HEK293 (cell line): ENCODE measurements around the gene PCDH18.
"Not testable (repeated sequence)": the region's sequence is repeated elsewhere in the genome, so short reads cannot be mapped to it uniquely, and the experiment has no call there.

Experiments used
- CTCF ChIA-PET: fragments of 350-600 bp; formaldehyde crosslinking; extraction: SDS; loops from one replicate; lab custom pipeline; 2021; ENCODE audit warnings: antibody characterized with exemption; lab: Yijun Ruan, JAX
- POLR2A ChIA-PET: fragments of 300-600 bp; formaldehyde crosslinking; extraction: SDS; loops from one replicate; lab custom pipeline; 2020; ENCODE audit warnings: antibody characterized with exemption, inconsistent platforms; lab: Yijun Ruan, JAX
- H3K27ac ChIP-seq: fragments of 200-500 bp; sonication (Bioruptor generic); 2 replicates; pipeline ENCODE4 v1.5.1; 2014; ENCODE audit warnings: low read depth, low read length, control low read depth, inconsistent platforms; ENCODE audit errors: extremely low read depth
- H3K36me3 ChIP-seq, 2 experiments: fragments of 200-500 bp in 1 of 2; sonication (Bioruptor generic) in 1 of 2; 1 replicate in 1 of 2; 2 replicates in 1 of 2; pipeline ENCODE4 v1.5.1; 2014 to 2017; ENCODE audit warnings: inconsistent platforms in 2 of 2, low read length in 2 of 2; ENCODE audit not compliant: control insufficient read depth in 2 of 2, insufficient read depth in 1 of 2
- H3K4me1 ChIP-seq: fragments of 200-500 bp; sonication (Bioruptor generic); 2 replicates; pipeline ENCODE4 v1.5.1; 2014; ENCODE audit warnings: mild to moderate bottlenecking, low read length, inconsistent platforms; ENCODE audit not compliant: control insufficient read depth, insufficient read depth
- H3K4me3 ChIP-seq: 2 replicates; pipeline ENCODE4 v1.5.1; 2011; ENCODE audit warnings: low read depth, mild to moderate bottlenecking, control low read depth, low read length, moderate library complexity
- H3K9me3 ChIP-seq: fragments of 200-500 bp; sonication (Bioruptor generic); 2 replicates; pipeline ENCODE4 v1.5.1; 2014; ENCODE audit warnings: low read depth, low read length, inconsistent platforms; ENCODE audit not compliant: control insufficient read depth, insufficient read depth
- GLIS2 ChIP-seq: fragments of 450-650 bp; formaldehyde crosslinking; IDR thresholded peaks from 2 replicates; pipeline ENCODE4 v1.5.1; 2016; ENCODE audit warnings: missing biosample characterization, missing genetic modification characterization
- KLF10 ChIP-seq: fragments of 450-650 bp; IDR thresholded peaks from 2 replicates; pipeline ENCODE4 v1.5.1; 2018; ENCODE audit warnings: missing biosample characterization, mild to moderate bottlenecking, missing genetic modification characterization
- MEIS1 ChIP-seq: sonication (generic); formaldehyde crosslinking; IDR thresholded peaks from 2 replicates; pipeline ENCODE4 v1.8.1; 2022; ENCODE audit warnings: missing genetic modification reagents, mild to moderate bottlenecking, borderline replicate concordance
- PRDM6 ChIP-seq: fragments of 450-650 bp; formaldehyde crosslinking; IDR thresholded peaks from 2 replicates; pipeline ENCODE4 v1.5.1; 2017; ENCODE audit warnings: missing biosample characterization, missing genetic modification characterization
- ZBTB17 ChIP-seq: fragments of 450-650 bp; formaldehyde crosslinking; IDR thresholded peaks from 2 replicates; pipeline ENCODE4 v1.5.1; 2016; ENCODE audit warnings: missing biosample characterization, missing genetic modification characterization
- ZFP37 ChIP-seq: fragments of 450-650 bp; formaldehyde crosslinking; IDR thresholded peaks from 2 replicates; pipeline ENCODE4 v1.5.1; 2016; ENCODE audit warnings: missing biosample characterization, missing genetic modification characterization
- ZNF133 ChIP-seq: fragments of 450-650 bp; formaldehyde crosslinking; IDR thresholded peaks from 2 replicates; pipeline ENCODE4 v1.5.1; 2016; ENCODE audit warnings: missing biosample characterization, missing genetic modification characterization
- ZNF157 ChIP-seq: fragments of 450-650 bp; formaldehyde crosslinking; IDR thresholded peaks from 2 replicates; pipeline ENCODE4 v1.5.1; 2016; ENCODE audit warnings: missing biosample characterization, missing genetic modification characterization
- ZNF175 ChIP-seq: fragments of 450-650 bp; formaldehyde crosslinking; IDR thresholded peaks from 2 replicates; pipeline ENCODE4 v1.5.1; 2016; ENCODE audit warnings: missing biosample characterization, missing genetic modification characterization
- ZNF23 ChIP-seq: fragments of 450-650 bp; formaldehyde crosslinking; IDR thresholded peaks from 2 replicates; pipeline ENCODE4 v1.5.1; 2016; ENCODE audit warnings: missing biosample characterization, missing genetic modification characterization, borderline replicate concordance
- ZNF248 ChIP-seq: fragments of 450-650 bp; formaldehyde crosslinking; IDR thresholded peaks from 2 replicates; pipeline ENCODE4 v1.5.1; 2017; ENCODE audit warnings: missing biosample characterization, missing genetic modification characterization
- ZNF335 ChIP-seq: fragments of 450-650 bp; formaldehyde crosslinking; conservative IDR thresholded peaks from 2 replicates; pipeline ENCODE4 v1.5.1; 2016; ENCODE audit warnings: missing biosample characterization, missing genetic modification characterization
- ZNF354C ChIP-seq: fragments of 450-650 bp; formaldehyde crosslinking; IDR thresholded peaks from 2 replicates; pipeline ENCODE4 v1.5.1; 2016; ENCODE audit warnings: missing biosample characterization, missing genetic modification characterization, low read depth, borderline replicate concordance
- ZNF488 ChIP-seq: fragments of 450-650 bp; formaldehyde crosslinking; IDR thresholded peaks from 2 replicates; pipeline ENCODE4 v1.5.1; 2016; ENCODE audit warnings: missing biosample characterization, missing genetic modification characterization
- ZNF501 ChIP-seq: fragments of 450-650 bp; formaldehyde crosslinking; IDR thresholded peaks from 2 replicates; pipeline ENCODE4 v1.5.1; 2016; ENCODE audit warnings: missing biosample characterization, missing genetic modification characterization
- ZNF521 ChIP-seq: fragments of 450-650 bp; formaldehyde crosslinking; IDR thresholded peaks from 2 replicates; pipeline ENCODE4 v1.5.1; 2017; ENCODE audit warnings: missing biosample characterization, mild to moderate bottlenecking, missing genetic modification characterization
- ZNF560 ChIP-seq: fragments of 450-650 bp; formaldehyde crosslinking; IDR thresholded peaks from 2 replicates; pipeline ENCODE4 v1.5.1; 2017; ENCODE audit warnings: missing biosample characterization, missing genetic modification characterization, borderline replicate concordance
- ZNF596 ChIP-seq: fragments of 450-650 bp; IDR thresholded peaks from 2 replicates; pipeline ENCODE4 v1.5.0; 2018; ENCODE audit warnings: missing biosample characterization, mild to moderate bottlenecking, missing genetic modification characterization, moderate library complexity
- ZNF600 ChIP-seq: fragments of 450-650 bp; formaldehyde crosslinking; IDR thresholded peaks from 2 replicates; pipeline ENCODE4 v1.5.1; 2016; ENCODE audit warnings: missing biosample characterization, missing genetic modification characterization
- ZNF623 ChIP-seq: fragments of 450-650 bp; formaldehyde crosslinking; IDR thresholded peaks from 2 replicates; pipeline ENCODE4 v1.5.1; 2016; ENCODE audit warnings: missing biosample characterization, missing genetic modification characterization
- ZNF670 ChIP-seq: fragments of 450-650 bp; formaldehyde crosslinking; IDR thresholded peaks from 2 replicates; pipeline ENCODE4 v1.5.1; 2016; ENCODE audit warnings: missing biosample characterization, missing genetic modification characterization, low read depth
- ZNF701 ChIP-seq: fragments of 450-650 bp; formaldehyde crosslinking; IDR thresholded peaks from 2 replicates; pipeline ENCODE4 v1.5.1; 2016; ENCODE audit warnings: missing biosample characterization, missing genetic modification characterization
- TF ChIP-seq, protein P1 (sequence below): fragments of 450-650 bp; formaldehyde crosslinking; IDR thresholded peaks from 2 replicates; pipeline ENCODE4 v1.5.1; 2016; ENCODE audit warnings: missing biosample characterization, missing genetic modification characterization

Gene PCDH18

GRCh38 chr4:137523329-137523728 is 9.0 kb downstream of the PCDH18 start:
- no peak overlapping the region for H3K4me3 ChIP-seq
- TF ChIP-seq ZNF157 (tag by site-specific recombination) (no peak), ZNF596 (tag by site-specific recombination) (no peak), ZNF133 (tag by site-specific recombination) (no peak), KLF10 (tag by site-specific recombination) (no peak), ZNF175 (tag by site-specific recombination) (no peak), ZNF670 (tag by site-specific recombination) (no peak), GLIS2 (tag by site-specific recombination) (no peak), ZNF623 (no peak), ZNF501 (tag by site-specific recombination) (no peak), ZNF354C (tag by site-specific recombination) (no peak), PRDM6 (tag by site-specific recombination) (no peak), ZNF335 (no peak), ZNF248 (tag by site-specific recombination) (no peak), ZNF600 (tag by site-specific recombination) (no peak), ZNF521 (tag by site-specific recombination) (no peak), MEIS1 (CRISPR knock-in tag) (no peak)
- TF ChIP-seq, protein P1, sequence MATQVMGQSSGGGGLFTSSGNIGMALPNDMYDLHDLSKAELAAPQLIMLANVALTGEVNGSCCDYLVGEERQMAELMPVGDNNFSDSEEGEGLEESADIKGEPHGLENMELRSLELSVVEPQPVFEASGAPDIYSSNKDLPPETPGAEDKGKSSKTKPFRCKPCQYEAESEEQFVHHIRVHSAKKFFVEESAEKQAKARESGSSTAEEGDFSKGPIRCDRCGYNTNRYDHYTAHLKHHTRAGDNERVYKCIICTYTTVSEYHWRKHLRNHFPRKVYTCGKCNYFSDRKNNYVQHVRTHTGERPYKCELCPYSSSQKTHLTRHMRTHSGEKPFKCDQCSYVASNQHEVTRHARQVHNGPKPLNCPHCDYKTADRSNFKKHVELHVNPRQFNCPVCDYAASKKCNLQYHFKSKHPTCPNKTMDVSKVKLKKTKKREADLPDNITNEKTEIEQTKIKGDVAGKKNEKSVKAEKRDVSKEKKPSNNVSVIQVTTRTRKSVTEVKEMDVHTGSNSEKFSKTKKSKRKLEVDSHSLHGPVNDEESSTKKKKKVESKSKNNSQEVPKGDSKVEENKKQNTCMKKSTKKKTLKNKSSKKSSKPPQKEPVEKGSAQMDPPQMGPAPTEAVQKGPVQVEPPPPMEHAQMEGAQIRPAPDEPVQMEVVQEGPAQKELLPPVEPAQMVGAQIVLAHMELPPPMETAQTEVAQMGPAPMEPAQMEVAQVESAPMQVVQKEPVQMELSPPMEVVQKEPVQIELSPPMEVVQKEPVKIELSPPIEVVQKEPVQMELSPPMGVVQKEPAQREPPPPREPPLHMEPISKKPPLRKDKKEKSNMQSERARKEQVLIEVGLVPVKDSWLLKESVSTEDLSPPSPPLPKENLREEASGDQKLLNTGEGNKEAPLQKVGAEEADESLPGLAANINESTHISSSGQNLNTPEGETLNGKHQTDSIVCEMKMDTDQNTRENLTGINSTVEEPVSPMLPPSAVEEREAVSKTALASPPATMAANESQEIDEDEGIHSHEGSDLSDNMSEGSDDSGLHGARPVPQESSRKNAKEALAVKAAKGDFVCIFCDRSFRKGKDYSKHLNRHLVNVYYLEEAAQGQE (tag by site-specific recombination), result no peak
- CTCF ChIA-PET, result no interaction called here
- H3K27ac ChIP-seq, result no peak overlapping the region
- no peaks in the 10 kb centered on the region for H3K9me3 ChIP-seq
- POLR2A ChIA-PET, result no interaction called here
- H3K4me1 ChIP-seq, result no peaks in the 10 kb centered on the region
- peaks cover 3 to 23% of the 10 kb centered on the region in 2 experiments; a peak in 2 of 3 replicates for H3K36me3 ChIP-seq

DNA sequence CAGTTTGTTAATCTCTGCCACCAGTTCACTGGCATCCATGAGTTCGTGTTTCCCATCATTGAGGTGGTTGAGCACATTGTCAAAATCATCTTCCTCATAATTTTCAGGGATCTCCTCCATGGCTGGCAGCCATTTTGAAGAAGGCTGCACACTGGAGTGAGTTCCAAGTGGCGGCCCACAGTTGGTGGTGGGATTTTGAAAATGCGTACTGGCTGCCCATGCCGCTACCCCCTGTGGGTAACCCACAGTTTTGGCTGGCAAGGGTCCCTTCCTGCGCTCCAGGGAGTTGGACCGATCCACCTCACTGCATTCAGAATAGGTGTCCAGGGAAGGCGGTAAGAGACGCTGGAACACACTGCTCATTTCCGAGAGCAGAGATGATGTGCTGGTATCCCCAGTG is 11.2 kb downstream of the PCDH18 start:
- H3K4me3 ChIP-seq, result no peak overlapping the region
- CTCF ChIA-PET, result no interaction called here
- TF ChIP-seq ZBTB17 (tag by site-specific recombination) (0 out of 2 replicates have a peak, but pooled peaks have one; percentile 21), ZNF23 (tag by site-specific recombination) (no peak)
- TF ChIP-seq, all 188 proteins: peak for 1
- POLR2A ChIA-PET, result no interaction called here
- Histone ChIP-seq H3K36me3 (peaks cover 0 to 12% of the 10 kb centered on the region in 2 experiments; a peak in 1 of 3 replicates), H3K27ac (no peak overlapping the region), H3K9me3 (no peaks in the 10 kb centered on the region), H3K4me1 (no peaks in the 10 kb centered on the region)

DNA sequence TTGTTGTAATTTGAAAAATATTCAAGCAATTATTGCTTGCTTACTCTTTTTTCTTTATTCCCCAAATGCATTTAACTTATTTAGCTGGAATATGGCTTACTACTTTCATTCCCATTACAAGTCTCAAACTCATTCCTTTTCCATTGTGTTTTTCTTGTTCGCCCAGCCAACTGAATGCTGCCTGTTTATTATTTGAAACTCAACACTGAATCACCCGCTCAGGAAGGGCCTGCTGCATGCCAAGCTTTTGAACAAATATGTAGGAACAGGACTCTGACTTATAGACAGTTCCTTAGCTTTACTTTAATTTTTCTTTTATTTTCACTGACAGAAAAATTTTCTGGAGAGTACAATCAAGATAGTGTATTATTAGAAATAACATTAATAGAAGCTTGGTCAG is 12.9 kb downstream of the PCDH18 start:
- TF ChIP-seq ZNF488 (tag by site-specific recombination) (no peak), ZNF560 (no peak), ZFP37 (tag by site-specific recombination) (no peak), ZNF701 (no peak), ZNF623 (no peak)
- no peaks in the 10 kb centered on the region for H3K4me1 ChIP-seq
- no peak overlapping the region for H3K27ac ChIP-seq
- H3K4me3 ChIP-seq, result no peak overlapping the region
- ChIA-PET POLR2A (no interaction called here), CTCF (no interaction called here)
- peaks cover 0 to 12% of the 10 kb centered on the region in 2 experiments; a peak in 1 of 3 replicates for H3K36me3 ChIP-seq
- H3K9me3 ChIP-seq, result no peaks in the 10 kb centered on the region

DNA sequence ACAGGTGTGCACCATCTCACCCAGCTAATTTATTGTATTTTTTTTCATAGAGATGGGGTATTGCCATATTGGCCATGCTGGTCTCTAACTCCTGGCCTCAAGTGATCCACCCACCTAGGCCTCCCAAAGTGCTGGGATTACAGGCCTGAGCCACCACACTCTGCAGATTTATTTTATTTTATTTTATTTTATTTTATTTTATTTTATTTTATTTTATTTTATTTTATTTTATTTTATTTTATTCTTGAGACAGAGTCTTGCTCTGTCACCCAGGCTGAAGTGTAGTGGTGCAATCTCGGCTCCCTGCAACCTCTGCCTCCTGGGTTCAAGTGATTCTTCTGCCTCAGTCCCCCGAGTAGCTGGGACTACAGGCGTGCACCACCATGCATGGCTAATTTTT is 15.0 kb downstream of the PCDH18 start:
- H3K9me3 ChIP-seq, H3K36me3 ChIP-seq, H3K4me1 ChIP-seq, H3K4me3 ChIP-seq, POLR2A ChIA-PET, H3K27ac ChIP-seq: not testable (repeated sequence)
- CTCF ChIA-PET, result interaction anchor here (0.6 kb wide), 1 partner anchor 317 kb away, joined by 4 read pairs; no protein-coding TSS in a partner anchor
